HG02610 (cell line): ENCODE measurements around the gene CERS6.
"Not testable (repeated sequence)": the region's sequence is repeated elsewhere in the genome, so short reads cannot be mapped to it uniquely, and the experiment has no call there.

Source experiments
- ATAC-seq: cut with Tn5 transposase; IDR thresholded peaks from one replicate; pipeline ENCODE4 v1.9.1; 2021; ENCODE audit warnings: mild to moderate bottlenecking, moderate library complexity; ENCODE audit not compliant: unreplicated experiment

The CERS6 gene

DNA sequence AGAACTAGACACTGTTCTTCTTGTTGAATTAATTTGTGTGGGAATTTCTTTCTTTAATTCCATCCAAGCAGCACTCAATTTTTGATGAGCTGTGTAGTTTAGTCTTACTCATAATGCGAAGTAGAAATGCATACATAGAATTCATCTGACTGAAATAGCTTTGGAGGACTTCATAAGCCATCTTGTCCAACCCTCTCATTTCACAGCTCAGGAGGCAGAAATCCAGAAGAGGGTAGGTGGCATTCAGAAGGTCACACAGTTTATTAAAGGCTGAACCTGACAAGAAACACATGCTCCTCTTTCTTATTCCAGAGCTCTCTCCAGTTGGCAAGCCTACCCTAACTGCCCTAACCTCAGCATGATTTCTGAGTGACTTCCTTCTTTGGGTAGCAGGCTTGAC, 177.1 kb downstream of the CERS6 start:
- peak; percentile 60 for ATAC-seq

DNA sequence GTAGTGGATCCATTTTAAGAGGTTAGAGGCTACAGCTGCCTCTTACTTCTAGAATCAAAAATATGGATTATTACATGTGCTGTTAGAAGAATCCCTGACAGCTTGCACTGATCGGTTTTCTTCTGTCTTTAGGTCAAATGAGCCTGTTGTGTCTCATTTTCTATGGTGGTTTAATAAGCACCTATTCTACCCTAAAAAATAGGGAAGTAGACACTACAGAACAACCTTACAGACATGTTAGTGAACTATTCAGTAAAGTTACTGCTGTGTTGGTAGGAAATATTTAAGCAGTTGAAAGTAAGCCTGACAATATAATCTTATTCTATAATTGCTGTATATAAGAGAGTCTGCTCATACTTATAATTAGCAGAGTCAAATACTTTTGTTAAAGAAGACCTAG, 177.8 kb downstream of the CERS6 start:
- ATAC-seq, result peak; percentile 32

DNA sequence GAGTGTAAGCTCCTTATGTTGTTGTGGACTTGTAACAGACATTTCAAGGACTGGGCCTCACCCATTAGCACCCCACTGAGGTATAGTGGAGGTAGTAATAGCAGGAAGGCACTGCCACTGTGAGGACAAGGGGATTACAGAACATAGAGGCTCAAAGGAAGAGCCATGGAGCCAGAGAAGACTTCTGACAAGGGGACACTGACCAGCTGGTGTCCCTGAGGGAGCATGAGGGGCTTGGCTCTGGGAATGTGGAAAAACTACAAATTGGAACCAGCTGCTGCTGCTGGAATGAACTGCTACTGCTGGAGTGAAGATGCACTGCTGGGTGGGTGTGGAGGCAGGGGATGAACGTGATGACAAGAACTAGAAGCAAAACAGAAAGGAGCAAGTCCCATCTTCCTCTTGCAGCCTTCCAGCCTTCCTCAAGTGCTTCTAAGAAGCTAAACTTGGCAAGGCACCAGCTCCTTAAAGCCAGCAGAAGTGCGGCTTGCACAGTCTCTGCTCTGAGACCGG, 179.0 kb downstream of the CERS6 start:
- peak; percentile 49 for ATAC-seq

DNA sequence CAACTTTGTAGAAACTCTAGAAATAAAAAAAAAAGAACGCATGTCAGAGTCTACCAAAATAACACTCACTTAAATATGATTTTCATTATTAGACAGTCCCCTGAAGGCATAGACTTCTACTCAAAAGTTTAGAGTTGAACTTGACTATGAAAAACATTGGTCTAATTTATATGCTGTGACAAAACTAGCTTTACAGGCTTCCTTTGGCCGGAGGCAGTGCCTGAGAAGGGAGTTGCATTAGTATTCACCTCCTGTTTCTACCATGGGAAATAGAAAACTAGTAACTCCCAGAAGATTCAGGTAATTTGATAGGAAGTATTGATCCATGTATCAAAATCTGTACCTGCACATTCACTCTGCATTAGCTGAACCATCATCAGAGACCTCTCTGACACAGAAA, 182.9 kb downstream of the CERS6 start:
- no peak for ATAC-seq

DNA sequence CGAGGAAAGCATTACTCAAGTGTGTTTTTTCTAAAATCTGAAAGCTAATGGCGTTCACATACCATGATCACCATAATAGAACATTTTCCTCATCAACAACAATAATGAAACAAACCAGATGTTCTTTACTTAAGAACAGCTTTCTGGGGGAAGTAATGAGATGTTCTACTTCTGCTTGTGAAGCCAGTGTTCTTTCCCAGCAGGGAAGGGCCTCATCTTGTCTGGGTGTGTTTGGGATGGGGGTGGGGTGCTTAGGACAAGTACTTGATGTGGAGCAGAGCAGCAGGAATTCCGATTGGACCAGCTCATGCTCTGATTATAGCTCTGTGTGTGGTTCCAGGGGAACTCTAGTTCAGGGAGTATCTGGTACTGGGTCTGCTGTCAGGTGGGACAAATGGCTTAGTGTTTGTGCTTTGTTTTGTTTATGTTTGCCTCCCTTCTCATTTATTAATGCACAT, 183.4 kb downstream of the CERS6 start:
- no peak for ATAC-seq

DNA sequence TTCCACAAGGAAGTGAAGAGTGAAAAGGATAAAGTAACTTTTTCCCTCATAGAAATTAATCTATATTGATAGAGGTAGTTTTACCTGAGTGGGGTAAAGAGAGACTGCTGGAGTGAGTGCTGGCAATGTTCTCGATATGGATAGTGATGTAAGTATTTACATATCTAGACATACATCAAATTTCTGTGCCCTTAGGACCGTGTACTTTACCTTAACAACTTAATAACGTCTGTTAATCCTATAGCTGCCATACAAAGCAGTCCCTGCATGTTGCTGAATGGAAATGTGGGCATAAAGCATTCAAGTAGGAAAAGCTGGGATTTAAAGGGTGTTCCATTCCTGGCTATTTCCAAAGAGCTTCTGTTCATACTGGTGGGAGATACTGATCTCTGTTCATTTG, 184.0 kb downstream of the CERS6 start:
- ATAC-seq, result no peak

DNA sequence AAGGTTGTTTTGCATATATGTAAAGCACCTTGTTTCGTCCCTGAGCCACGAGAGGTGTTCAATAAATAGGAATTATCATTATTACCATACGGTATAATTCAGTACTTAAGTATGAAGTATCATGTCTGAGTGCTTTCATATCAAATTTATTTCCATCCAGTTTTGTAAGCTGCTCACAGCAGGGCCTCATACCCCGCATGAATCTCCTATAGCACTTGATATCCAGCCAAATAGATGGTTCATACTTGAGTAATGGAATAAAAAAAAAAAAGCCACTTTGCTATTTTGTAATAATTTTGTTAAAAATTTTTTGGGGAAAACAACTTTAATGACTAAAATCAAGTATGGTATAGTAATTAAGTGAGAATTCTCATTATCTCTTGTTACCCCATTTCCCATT, 185.6 kb downstream of the CERS6 start:
- no peak for ATAC-seq

DNA sequence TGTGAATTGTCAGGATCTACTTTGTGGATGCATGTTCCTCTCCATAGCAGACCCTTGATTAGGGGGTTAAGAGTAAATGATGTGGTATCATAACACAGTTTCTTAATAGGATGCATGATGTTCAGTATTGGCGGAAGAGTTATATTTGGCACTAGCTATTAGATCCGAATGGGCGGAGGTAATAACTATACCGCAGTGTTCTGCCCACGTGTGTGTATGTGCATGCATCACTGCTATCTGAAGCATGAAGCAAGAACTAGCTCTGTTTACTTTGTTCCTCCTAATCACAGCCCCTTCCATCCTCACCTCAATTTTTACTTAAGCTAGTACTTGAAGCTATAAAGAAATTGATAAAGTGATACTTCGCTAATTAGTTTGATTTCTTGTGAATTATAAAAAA, 186.8 kb downstream of the CERS6 start:
- peak; percentile 68 for ATAC-seq

DNA sequence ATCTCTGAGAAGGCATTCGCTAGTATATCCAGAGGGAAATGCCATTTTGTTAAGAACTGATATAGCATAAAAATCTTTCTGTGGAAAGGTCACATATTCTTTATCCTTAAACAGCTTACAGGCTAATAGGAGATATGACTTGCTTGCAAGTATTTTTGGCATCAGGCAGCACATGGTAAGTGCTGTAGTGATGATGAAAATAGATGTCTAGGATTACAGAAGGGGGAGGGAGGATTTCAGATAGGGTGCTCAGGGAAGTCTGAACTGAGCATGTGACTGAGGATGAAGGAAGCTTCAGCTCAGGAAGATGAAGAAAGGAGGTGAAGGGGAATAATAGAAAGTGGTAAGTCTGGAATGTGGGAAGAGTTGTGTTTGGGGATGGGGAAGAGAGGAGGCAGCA, 187.9 kb downstream of the CERS6 start:
- ATAC-seq, result no peak

DNA sequence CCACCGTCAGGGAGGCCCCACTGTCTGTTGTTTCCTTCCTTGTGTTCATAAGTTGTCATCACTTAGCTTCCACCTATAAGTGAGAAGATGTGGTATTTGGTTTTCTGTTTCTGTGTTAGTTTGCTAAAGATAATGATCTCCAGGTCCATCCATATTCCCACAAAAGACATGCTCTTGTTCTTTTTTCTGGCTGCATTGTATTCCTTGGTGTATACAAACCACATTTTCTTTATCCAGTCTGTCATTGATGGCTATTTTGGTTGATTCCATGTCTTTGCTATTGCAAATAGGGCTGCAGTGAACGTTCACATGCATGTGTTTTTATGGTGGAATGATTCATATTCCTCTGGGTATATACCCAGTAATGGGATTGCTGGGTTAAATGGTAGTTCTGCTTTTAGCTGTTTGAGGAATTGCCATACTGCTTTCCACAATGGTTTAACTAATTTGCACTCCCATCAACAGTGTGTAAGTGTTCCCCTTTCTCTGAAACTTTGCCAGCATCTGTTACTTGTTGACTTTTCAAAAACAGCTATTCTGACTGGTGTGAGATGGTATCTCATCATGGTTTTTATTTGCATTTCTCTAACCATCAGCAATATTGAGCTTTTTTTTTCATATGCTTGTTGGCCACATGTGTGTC, 189.7 kb downstream of the CERS6 start:
- ATAC-seq, result no peak

DNA sequence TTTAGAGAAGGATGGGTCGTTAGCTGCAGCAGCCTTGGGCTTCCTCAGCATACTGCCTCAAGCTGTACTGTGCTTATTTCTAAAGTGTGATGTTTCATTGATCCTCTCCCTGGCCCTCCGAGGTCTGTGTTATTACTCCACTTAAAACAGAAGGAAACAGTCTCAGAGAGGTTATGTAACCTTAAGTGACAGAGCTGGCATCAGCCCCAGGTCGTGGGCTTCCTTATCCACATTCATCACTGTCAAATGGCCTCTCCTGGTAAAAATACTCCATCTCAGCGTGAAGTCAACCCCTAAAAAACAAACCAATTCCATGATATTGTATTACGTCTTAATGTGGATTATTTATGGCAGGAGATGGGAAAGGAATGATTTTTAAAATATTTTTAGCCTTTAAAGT, 193.0 kb downstream of the CERS6 start:
- no peak for ATAC-seq

DNA sequence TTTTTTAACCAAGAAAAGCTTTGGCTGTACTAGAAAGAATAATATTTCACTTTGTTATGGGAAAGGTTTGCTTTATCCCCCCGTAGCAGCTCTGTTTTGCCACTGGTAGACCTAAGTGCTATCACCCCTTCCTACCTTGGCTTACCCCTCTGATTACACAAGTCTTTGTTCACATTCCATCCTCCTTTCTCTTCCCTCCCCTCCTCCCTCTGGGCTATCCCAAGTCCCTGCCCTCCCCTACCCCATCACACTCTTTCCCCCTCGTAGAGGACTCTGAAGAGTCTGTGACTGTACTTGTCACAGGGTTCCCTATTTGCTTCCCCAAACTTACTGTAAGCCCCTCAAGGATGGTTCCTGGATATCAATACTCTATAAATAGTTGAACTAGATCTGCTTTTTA, 193.5 kb downstream of the CERS6 start:
- no peak for ATAC-seq

DNA sequence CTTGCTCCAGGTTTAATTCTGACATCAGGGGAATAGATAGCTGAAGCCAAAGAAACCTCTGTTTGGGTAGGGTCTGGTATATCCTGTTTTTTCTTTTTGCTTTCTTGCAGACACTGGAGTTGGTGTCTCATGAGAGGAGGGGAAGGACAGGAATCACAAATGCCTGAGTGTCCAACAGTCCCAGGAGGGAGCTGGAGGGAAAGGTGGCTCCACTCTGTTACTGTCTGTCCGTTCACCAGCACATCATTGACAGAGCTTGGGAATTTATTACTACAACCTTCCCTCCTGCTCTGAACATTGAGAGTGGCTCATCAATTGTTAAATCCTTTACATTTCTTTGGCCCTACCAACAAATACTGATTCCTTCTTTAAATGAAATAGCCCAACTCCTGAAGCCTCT, 194.1 kb downstream of the CERS6 start:
- ATAC-seq, result no peak

DNA sequence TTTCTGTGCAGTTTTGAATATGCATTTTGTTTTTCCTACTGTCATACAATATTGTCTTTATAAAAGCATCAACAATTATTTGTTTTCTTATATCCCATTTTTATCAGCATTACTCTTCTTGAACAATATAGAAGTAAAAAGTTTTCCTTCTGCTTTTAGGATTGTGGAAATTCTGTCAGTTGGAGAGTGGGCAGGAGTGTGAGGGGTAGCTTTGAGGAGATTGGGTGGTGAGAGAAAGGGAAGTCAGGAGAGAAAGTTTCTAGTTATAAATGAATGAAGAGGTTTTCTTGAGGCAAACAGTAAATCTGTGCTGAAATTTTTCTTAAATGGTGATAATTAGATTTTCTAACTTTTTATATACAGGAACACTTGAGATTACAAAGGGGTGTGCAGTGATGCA, 194.7 kb downstream of the CERS6 start:
- ATAC-seq, result no peak

DNA sequence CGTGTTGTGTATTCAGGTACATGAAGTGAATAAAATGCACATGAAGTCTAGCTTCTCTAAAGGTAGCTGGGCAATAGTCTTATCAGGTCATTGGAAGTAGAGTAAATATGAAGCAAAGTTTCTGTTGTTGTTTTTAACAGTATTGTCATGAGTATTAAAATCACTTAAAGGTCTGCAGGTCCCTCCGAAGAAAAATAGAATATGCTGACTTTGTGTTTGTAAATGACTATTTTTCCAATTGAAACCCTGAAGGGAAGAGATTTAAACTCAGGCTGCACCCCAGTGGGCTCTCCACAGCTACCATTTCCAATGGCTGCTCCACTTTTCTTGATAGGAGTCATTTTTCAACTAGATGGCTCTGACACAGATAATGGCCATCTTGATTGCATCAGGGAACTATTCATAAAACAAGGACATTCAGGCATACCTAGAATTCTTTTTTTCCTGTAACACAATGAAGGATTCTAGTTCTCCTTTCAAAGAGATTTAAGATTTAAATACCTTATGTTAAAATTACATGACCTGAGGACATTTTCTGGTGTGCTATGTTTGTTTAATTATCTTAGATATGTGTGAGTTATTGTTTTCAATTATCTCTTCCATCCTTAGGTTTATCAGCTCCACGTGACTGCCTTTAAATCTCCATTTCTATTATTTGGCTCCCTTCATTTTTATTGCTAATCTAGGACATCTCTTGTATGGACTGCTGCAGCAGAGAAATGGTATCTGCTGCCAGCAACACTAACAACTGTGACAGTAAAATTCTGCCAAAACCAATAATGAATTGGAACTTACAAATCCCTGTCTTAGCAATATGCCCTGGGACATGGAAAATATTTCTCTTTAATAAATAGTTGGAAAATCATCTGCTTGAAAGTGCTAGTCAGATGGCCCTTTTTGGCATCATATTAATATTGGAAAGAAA, 197.2 kb downstream of the CERS6 start:
- no peak for ATAC-seq

DNA sequence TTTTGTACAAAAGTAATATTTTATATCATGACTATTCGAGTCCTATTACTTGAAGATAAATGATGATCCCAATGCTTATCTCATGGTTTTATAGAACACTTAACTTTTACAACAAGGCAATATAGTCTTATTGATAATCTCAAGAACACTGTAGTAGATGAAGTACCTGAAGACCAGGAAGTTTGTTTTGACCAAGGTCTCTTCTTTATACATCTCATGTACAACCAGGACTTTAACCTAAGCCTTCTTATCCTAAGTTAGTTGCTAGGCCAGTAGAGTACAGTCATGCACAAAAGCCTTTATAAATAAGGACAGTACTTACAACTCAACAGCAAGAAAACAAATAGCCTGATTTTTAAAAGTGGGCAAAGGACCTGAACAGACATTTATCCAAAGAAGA, 198.6 kb downstream of the CERS6 start:
- ATAC-seq, result no peak

DNA sequence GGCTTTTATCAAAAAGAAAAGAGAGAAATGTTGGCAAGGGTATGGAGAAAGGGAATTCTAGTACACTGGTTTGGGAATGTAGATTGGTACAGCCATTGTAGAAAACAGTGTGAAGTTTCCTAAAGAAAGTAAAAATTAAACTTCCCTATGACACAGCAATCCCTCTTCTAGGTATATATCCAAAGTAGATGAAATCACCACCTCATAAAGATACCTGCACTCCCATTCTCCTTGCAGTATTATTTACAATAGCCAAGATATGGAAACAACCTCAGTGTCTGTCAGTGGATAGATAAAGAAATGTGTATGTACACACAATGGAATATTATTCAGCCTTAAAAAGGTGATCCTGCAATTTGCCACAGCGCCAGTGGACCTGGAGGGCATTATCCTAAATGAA, 199.1 kb downstream of the CERS6 start:
- ATAC-seq, result no peak

DNA sequence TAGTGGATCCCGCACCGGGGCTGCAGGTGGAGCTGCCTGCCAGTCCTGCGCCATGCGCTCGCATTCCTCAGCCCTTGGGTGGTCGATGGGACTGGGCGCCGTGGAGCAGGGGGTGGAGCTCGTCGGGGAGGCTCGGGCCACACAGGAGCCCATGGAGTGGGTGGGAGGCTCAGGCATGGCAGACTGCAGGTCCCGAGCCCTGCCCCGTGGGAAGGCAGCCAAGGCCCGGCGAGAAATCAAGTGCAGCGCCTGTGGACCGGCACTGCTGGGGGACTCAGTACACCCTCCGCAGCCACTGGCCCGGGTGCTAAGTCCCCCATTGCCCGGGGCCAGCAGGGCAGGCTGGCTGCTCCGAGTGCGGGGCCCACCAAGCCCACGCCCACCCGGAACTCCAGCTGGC, 201.3 kb downstream of the CERS6 start:
- not testable (repeated sequence) for ATAC-seq

DNA sequence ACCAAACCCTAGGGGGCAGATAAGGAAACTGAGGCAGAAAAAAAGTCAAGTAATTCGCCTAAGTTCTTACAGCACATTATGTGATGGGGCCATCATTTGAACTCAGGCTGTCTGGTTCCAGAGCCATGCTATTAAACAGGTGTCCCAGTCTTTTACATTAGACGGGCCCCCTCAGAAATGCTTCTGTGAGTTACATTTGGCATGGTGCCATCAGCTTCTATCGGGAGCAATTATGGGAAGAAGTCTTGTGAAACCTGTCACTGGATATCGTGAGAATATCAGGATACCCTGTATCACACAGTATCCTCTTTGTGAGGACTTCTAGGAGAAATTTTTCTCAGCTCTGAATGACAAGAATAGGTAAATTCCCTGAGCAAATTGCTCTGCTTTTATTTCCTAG, 202.6 kb downstream of the CERS6 start:
- ATAC-seq, result no peak

DNA sequence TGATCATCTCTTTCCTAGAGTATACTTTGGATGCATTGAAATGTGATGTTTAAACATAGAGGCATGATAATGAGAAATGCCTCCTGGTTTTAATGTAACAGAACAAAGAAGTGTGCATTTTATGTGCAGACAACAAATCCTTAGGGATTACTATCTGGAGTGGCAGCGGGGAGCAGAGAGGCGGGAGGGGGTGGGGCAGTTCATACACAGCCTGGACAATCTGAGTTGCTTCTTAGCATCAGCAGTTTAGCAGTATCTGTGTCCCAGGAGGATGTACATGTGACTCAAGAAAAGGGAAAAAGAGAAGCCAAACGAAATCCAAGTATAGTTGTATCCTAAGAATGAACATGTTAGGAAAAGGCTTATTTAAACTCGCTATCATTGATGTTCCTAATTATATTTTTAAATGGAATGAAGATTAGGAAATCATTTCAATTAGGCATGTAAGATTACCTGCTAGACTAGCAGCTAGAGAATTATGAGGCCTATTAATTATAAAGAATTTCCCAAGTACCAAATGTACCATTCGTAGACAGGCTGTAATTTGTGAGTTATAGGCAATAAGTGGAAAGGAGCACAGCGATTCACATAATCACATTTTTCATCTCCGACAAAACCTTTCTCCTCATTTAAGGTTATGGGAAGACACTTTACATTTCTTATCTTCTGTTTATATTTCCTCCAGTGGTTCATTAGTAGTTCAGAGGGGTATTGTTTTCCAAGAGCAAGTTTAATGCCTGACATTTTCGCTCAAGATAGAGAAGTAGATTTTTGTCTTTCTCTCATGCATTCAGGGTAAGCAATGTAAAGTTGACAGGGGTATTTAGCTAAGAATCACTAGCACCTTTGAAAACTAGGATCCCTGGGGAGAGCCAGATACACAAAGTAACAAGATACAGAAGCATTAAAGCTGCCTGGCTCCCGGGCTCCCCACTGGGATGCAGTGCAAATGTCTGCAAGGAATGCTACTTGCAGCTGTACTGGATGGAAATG, 205.1 kb downstream of the CERS6 start:
- no peak for ATAC-seq

DNA sequence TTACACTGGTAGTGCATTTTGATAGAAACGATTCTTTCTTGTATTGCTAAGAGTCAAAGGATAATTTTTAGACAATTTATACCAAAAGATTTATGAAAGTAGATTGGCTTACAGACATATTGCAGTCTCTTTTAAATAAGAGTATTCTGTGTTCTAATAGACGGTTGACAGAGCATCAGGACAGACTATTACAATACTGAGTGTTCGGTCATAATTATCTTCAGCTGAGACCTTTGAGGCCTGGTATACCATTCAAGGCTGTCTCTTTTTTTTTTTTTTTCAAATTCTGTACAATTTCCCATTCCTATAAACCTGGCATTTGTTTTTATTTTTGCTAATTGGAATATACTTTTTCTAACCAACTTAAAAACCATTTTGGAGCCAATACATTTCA, 205.8 kb downstream of the CERS6 start:
- ATAC-seq, result no peak
